Measurements from ENCODE around the gene FBXO10.

GRCh38 chr9:37511016-37512010 is 64.9 kb downstream of the FBXO10 start:
- TF ChIP-seq CTCF (IDR thresholded peaks at IDR 0.05 in 2 of 3, conservative IDR thresholded peaks at IDR 0.05 in 1 of 3; ENCODE audit: borderline replicate concordance in 1 of 3, insufficient read depth in 1 of 3, low read depth in 2 of 3, low read length in 2 of 3): peak in 2 of 3 experiments; percentile 27 to 53; a peak in 4 of 6 replicates
- no peak for TF ChIP-seq CBX3 (IDR thresholded peaks at IDR 0.05; ENCODE audit: low read depth)
- no peak for TF ChIP-seq JUND (IDR thresholded peaks at IDR 0.05)
- no peak for TF ChIP-seq EZH2 (IDR thresholded peaks at IDR 0.05)
- no peak for TF ChIP-seq REST (IDR thresholded peaks at IDR 0.05; ENCODE audit: low read depth)
- no peak for TF ChIP-seq EGR1 (IDR thresholded peaks at IDR 0.05; ENCODE audit: low read depth)
- no peak for TF ChIP-seq ZBTB33 (IDR thresholded peaks at IDR 0.05; ENCODE audit: extremely low read depth, insufficient replicate concordance, low read length)
- 0 out of 2 replicates have a peak, but pooled peaks have one; percentile 22 for TF ChIP-seq POLR2AphosphoS5 (IDR thresholded peaks at IDR 0.05; ENCODE audit: low read depth, low read length)
- no peak for TF ChIP-seq RAD21 (IDR thresholded peaks at IDR 0.05; ENCODE audit: low read depth)
